Activated naive CD4-positive, alpha-beta T cell treated with anti-CD3 and anti-CD28 coated beads, Interleukin-2, amount 50 U/mL, for 72 hours (primary cell): ENCODE data around the gene RC3H2. TPM values are rescaled to one million over a fixed set of nuclear protein-coding genes. Genes with fewer than 3 reads are reported as not detected.

Experiments used
- ATAC-seq, 2 donors: fragments of 150-1000 bp; cut with Tn5 transposase; 2 replicates each; pipeline ENCODE4 v1.10.0; 2021; ENCODE audit warnings: mild to moderate bottlenecking in 2 of 2, moderate library complexity in 2 of 2
- DNase-seq, 2 donors: peaks; one replicate each; pipeline ENCODE4 v3.0.0; 2021 to 2022; ENCODE audit warnings: low spot score in 2 of 2
- H3K27ac Mint-ChIP-seq, 2 donors: one replicate each; pipeline ENCODE4 v1.8.0; 2022; ENCODE audit warnings: mild to moderate bottlenecking in 2 of 2, mixed read lengths in 2 of 2
- H3K36me3 Mint-ChIP-seq, 2 donors: one replicate each; pipeline ENCODE4 v1.8.0; 2022; ENCODE audit warnings: mixed read lengths in 2 of 2
- H3K9me3 Mint-ChIP-seq, 2 donors: one replicate each; pipeline ENCODE4 v1.8.0; 2022; ENCODE audit warnings: mixed read lengths in 2 of 2
- total RNA-seq, 2 donors: library from RNA; stranded (reverse); gene quantifications; one replicate each; pipeline ENCODE4 v1.2.3, GENCODE V29; 2022

Gene RC3H2
- 10 to 100 TPM; 30.5 to 38.6 TPM for total RNA-seq

- DNase-seq: peak; percentile 93 to 99
- no peaks in the 10 kb centered on the region for H3K9me3 Mint-ChIP-seq
- H3K36me3 Mint-ChIP-seq: peaks cover 8 to 10% of the 10 kb centered on the region in 2 donors
- peak within 1 kb of the TSS; percentile 96 to 98 for H3K27ac Mint-ChIP-seq
- ATAC-seq: peak; percentile 90 to 92
Observed at GRCh38 chr9:122904823-122905710, at the start of gene RC3H2. RC3H2 (minus strand) TSS chr9:122905359; CDS start chr9:122897509, 7,850 bp downstream.

- no peak for ATAC-seq
- Mint-ChIP-seq H3K9me3 (peaks cover 0 to 5% of the 10 kb centered on the region in 2 donors), H3K36me3 (peaks cover 0 to 5% of the 10 kb centered on the region in 2 donors), H3K27ac (no peak overlapping the region)
- no peak for DNase-seq
Observed at GRCh38 chr9:122954253-122954691, 49.1 kb upstream of the RC3H2 start.

DNA sequence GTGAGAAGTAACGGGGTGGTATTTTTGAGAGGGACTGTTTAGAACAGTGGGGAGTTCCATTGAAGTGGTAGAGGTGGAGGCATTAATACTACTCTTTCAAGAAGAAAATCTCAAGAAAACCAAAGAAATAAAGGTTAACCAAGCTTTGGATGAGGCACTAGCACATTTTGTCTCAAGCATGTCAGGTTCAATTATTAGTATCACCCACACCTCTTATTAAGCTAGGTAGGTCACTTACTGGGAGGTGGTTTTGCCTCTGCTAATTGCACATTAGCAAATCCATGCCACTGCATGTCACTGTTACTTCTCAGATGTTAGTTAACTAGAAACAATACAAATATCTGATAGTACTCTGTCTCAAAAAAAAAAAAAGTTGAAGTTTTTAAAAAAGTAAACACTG is 45.9 kb upstream of the RC3H2 start:
- Mint-ChIP-seq H3K9me3 (no peaks in the 10 kb centered on the region), H3K36me3 (peaks cover 0 to 5% of the 10 kb centered on the region in 2 donors), H3K27ac (no peak overlapping the region)
- DNase-seq: no peak
- ATAC-seq: no peak

GRCh38 chr9:122950263-122950662 is 45.1 kb upstream of the RC3H2 start:
- no peaks in the 10 kb centered on the region for H3K9me3 Mint-ChIP-seq
- DNase-seq: no peak
- ATAC-seq: no peak
- H3K36me3 Mint-ChIP-seq: peaks cover 0 to 5% of the 10 kb centered on the region in 2 donors
- H3K27ac Mint-ChIP-seq: no peak overlapping the region

GRCh38 chr9:122949696-122950095 is 44.5 kb upstream of the RC3H2 start:
- H3K27ac Mint-ChIP-seq: no peak overlapping the region
- DNase-seq (no peak), ATAC-seq (no peak)
- H3K36me3 Mint-ChIP-seq: peaks cover 0 to 5% of the 10 kb centered on the region in 2 donors
- H3K9me3 Mint-ChIP-seq: no peaks in the 10 kb centered on the region

GRCh38 chr9:122948313-122948712 is 43.2 kb upstream of the RC3H2 start:
- H3K27ac Mint-ChIP-seq: peak overlapping the region; percentile 18 to 72
- peaks cover 0 to 5% of the 10 kb centered on the region in 2 donors for H3K36me3 Mint-ChIP-seq
- ATAC-seq: peak; percentile 76 to 96
- no peaks in the 10 kb centered on the region for H3K9me3 Mint-ChIP-seq
- DNase-seq: peak in 1 of 2 donors; percentile 9

GRCh38 chr9:122946461-122947005 is 41.4 kb upstream of the RC3H2 start:
- no peak overlapping the region for H3K27ac Mint-ChIP-seq
- H3K9me3 Mint-ChIP-seq: no peaks in the 10 kb centered on the region
- DNase-seq (no peak), ATAC-seq (no peak)
- H3K36me3 Mint-ChIP-seq: peaks cover 5 to 9% of the 10 kb centered on the region in 2 donors

DNA sequence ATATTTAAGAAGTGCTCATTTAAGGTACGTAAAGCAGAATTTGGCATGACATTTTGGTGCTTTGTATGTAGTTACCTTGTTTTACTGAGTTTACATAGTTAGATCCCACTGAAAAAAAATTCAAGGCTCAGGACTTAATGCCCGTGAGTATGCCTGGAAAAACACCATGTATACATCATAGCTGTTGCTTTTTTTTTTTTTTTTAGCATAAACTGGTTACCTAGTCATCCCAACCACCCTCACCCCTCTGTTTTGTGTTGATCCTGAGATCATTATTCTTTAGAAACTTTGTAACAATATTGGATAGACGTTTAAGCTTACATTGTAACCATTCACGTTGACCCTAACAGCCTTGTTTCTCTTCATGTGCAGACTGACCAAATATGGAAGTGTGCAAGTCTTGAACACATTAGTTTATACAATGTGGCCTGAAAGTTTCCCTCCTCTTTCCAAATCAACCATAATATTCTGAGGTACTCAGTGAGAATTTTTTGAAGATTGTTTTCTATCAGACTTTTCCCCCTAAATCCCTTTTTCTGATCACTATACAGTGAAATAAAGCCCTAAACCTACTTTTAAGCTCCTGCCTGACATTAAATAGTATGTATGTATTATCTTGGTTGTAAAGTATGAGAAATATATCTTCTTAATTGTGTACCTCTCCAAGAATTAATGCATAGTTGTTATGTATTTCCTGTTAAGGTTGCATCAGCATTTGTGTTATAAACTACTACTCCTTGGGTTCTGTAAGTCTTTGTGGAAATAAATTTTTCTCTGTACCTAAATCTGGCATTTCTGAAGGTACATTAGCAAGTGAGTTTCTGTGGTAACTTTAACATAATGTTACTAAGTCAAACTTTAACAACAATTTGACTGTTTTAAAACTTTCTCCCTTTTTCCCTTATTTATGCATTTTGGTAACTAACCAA is 40.1 kb upstream of the RC3H2 start:
- no peak for ATAC-seq
- no peak for DNase-seq
- Mint-ChIP-seq H3K9me3 (no peaks in the 10 kb centered on the region), H3K36me3 (peaks cover 9 to 13% of the 10 kb centered on the region in 2 donors), H3K27ac (no peak overlapping the region)

DNA sequence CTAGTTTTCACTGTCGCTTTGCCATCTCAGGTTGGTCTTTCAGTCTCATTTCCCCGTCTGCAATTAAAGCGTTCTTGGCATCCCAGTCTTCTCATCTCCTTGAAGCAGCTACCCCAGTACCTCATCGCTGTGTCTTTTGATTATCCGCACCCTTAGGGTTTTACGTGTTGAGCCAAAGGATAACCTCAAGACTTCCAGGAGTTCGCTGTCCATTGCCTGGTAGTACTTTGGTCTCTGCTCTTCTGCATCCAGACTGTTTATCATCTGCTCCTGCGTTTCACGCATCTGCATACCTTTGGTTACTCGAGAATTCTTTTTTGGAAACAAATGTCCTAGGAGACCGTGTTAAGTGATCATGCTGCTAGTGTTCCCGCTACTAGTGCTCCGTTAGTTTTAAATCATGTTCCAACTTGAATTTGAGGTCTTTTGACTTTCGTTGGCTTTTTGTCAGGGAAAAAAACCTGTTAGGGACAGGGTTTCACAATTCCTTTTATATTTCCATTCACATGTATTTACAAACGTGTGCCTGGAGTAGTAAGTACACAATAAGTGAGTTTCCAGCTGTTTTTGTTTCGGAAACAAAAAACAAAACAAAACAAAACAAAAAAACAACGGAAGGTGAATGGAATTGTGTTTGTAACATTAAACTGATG is 36.5 kb upstream of the RC3H2 start:
- peak overlapping the region; percentile 93 to 98 for H3K27ac Mint-ChIP-seq
- H3K36me3 Mint-ChIP-seq: peaks cover 10 to 14% of the 10 kb centered on the region in 2 donors
- no peak for ATAC-seq
- no peaks in the 10 kb centered on the region for H3K9me3 Mint-ChIP-seq
- no peak for DNase-seq

DNA sequence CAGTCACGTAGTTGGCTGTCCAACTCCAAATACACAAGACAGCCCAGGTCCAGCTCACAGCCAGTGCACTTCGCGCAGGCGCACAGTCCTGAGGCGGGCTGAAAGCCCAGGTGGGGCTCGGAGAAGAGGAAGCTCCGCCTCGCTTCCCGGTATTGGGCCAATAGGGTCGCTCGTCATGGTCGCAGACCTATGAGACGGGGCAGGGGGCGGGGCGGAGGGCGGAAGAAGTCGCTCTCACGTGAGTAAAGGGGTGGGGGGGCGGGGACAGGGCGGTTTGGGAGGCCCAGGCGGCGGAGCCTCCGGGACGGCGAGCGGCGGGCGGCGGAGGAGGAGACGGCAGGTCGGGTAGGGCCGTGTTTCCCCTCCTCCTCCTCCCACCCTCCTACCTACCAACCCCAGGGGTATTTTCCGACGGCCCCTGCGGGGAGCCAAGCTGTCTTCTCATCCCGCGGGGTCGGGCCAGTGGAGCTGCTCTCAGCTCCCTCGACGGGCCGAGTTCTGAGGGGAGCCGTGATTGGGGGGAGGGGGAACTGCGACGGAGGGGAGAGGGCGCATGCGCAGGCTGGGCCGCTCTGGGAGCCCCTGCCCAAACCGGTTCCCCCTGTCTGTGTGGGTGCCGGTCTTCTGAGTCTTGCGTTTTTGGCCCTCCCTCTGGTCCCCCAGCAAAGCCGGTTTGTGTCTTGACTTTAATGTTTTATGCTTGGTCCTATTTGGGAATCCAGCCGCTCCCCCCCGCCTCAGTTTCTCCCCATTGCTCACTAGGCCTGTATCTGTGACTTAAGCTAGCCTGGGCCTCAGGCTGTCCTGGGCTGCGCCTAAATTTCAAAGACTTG is 35.8 kb upstream of the RC3H2 start, which contains the start of gene RABGAP1:
TSS of gene RABGAP1 (plus strand) at position 272 of the 833 bp plus-strand sequence. CDS start 16,040 bp downstream, outside the sequence.
- Mint-ChIP-seq H3K27ac (peak within 1 kb of the TSS; percentile 93 to 98), H3K9me3 (no peaks in the 10 kb centered on the region), H3K36me3 (peaks cover 13 to 14% of the 10 kb centered on the region in 2 donors)
- ATAC-seq: peak; percentile 98
- peak; percentile 95 to 97 for DNase-seq

DNA sequence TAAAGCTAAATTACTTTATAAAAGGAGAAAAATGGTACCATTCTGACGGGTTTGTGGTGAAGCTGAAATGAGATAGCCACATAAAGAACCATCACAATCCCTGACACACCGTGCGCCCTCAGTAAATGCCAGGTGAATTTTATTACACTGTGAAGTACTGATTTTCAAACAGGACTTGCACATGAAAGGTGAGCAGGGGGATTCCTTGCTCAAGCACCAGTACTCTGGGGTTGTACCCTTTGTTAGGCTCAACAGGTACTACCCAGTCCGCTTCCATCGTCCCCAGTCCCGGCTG is 35.2 kb upstream of the RC3H2 start:
- no peak for DNase-seq
- ATAC-seq: no peak
- H3K36me3 Mint-ChIP-seq: peaks cover 13 to 14% of the 10 kb centered on the region in 2 donors
- no peaks in the 10 kb centered on the region for H3K9me3 Mint-ChIP-seq
- peak overlapping the region; percentile 93 for H3K27ac Mint-ChIP-seq

- Mint-ChIP-seq H3K36me3 (peaks cover 13 to 14% of the 10 kb centered on the region in 2 donors), H3K27ac (peak overlapping the region; percentile 64 to 78), H3K9me3 (no peaks in the 10 kb centered on the region)
- DNase-seq (no peak), ATAC-seq (no peak)
Observed at GRCh38 chr9:122939601-122940000, 34.4 kb upstream of the RC3H2 start.

DNA sequence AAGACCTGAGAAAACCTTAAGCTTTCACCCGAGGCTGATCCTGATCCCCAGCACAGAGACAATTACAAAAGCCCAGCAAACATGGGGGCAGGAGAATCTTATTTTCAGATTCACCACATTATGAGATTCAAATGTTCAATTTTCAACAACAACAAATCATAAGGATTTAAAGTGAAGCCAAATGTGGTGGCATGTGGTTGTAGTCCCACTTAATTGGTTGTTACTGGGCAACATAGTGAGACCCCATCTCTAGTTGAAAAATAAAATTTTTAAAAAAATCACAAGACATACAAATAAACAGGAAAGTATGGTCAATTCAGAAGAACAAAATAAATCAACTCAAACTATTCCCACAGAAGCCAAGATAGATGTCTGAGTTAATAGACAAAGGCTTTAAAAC is 31.7 kb upstream of the RC3H2 start:
- ATAC-seq: no peak
- Mint-ChIP-seq H3K9me3 (no peaks in the 10 kb centered on the region), H3K36me3 (peaks cover 15 to 24% of the 10 kb centered on the region in 2 donors)

DNA sequence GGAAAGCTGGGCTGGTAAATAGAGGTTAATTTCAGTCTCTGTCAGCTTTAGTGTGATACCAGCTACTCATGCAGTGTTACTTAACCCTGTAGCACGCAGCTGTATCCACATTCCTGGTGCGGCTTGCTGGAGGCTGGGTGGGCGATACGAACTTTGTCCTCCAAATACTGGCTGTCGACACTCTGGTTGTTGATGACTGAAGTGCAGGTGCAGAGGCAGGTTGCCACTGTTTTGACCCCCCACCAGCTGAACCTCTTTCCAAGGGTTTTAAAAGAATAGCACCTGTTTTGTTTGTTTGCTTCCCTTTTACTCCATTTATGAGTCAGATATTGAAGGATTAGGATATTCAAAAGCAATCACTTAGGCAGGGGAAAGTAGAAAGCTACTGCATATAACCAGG is 31.3 kb upstream of the RC3H2 start:
- H3K36me3 Mint-ChIP-seq: peaks cover 15 to 23% of the 10 kb centered on the region in 2 donors
- H3K9me3 Mint-ChIP-seq: no peaks in the 10 kb centered on the region
- no peak overlapping the region for H3K27ac Mint-ChIP-seq
- DNase-seq (no peak), ATAC-seq (no peak)

More for the DNA sequence above, 31.7 kb upstream of the RC3H2 start:
- no peak for DNase-seq
- no peak overlapping the region for H3K27ac Mint-ChIP-seq
